Activated T-cell treated with anti-CD3 and anti-CD28 coated beads, Interleukin-2, amount 50 U/mL, for 24 hours (primary cell): Measurements from ENCODE around the gene DNAJC4.
"Not testable (repeated sequence)": the region's sequence is repeated elsewhere in the genome, so short reads cannot be mapped to it uniquely, and the experiment has no call there.

Experiments
- DNase-seq: peaks from one replicate; pipeline ENCODE4 v3.0.0-alpha.2; 2020
- H3K27ac Mint-ChIP-seq: 2 replicates; pipeline ENCODE4 v1.8.0; 2020; ENCODE audit warnings: mild to moderate bottlenecking, mixed read lengths
- H3K27me3 Mint-ChIP-seq: 2 replicates; pipeline ENCODE4 v1.8.0; 2020; ENCODE audit warnings: mixed read lengths
- H3K36me3 Mint-ChIP-seq: 2 replicates; pipeline ENCODE4 v1.8.0; 2020; ENCODE audit warnings: low read depth, mixed read lengths
- H3K4me1 Mint-ChIP-seq: 2 replicates; pipeline ENCODE4 v1.8.0; 2020; ENCODE audit warnings: low read depth, mixed read lengths
- H3K4me3 Mint-ChIP-seq: 2 replicates; pipeline ENCODE4 v1.8.0; 2020; ENCODE audit warnings: mild to moderate bottlenecking, moderate library complexity, mixed read lengths
- H3K9me3 Mint-ChIP-seq: 2 replicates; pipeline ENCODE4 v1.8.0; 2020; ENCODE audit warnings: mixed read lengths

The DNAJC4 gene

DNA sequence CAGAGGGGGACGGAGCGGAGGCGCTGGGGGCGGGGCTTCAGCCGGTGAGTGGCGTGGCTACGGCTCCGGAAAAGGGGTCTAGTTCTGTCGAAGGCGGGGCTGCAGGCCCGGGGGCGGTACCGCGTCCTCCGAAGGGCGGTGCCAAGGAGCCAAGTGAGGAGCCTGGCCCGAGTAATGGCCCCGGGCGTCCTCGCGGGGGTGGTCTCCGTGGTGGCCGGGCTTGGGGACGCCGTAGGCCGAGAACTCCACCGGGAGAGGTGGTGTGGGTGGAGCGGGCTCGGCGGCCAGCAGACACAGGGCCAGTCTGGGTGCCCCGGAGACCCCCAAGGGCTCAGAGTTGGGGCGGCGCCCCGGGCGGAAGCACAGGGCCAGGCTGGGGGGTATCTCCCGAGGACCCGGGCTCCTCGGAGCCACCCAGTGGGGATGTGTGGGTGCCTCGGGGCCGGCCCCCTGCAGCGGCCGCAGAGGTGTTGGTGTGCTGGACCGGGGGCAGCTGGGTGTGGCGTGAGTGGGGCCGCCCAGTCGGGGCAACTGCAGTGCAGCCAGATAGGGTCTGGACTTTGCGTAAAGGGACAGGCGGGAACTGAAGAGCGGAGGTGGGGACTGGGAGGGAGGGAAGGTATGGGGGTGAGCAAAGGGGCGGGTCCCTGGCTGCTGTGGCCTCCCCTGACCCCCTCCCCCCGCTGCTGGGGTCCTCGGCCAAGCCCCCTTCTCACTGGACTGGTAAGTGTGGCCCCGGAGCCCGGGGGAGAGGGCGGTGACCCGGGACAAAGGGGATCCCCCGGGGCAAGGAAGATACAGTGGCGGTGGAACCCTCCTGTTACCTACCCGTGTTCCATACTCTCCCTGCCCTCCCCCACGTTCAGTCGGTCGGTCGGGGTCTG, 11.4 kb downstream of the DNAJC4 start:
- no peak for DNase-seq

DNA sequence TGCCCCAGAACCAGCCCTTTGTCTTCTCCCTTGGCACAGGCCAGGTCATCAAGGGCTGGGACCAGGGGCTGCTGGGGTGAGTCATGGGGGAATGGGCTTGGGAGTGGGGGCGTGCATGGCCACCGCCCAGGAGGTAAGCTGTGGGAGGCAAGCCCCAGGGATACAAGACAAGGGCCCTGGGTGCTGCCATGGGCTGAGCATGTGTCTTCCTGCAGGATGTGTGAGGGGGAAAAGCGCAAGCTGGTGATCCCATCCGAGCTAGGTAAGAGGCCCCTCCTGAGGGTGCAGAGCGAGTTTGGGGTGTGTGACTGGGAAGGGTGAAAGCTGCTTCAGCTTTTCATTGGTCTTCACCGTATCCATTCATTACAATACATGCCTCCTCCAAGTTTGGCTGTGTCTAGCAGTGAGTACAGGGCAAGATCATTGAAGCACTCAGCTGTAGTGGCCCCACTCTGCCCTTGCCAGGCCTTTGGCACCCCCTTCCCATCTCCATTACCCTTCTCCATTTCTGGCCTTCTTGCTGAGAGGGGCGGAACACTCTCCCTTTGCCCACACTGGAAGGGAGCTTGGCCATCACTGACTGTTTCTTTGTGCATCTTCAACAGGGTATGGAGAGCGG, 13.0 kb downstream of the DNAJC4 start:
- Mint-ChIP-seq H3K4me1 (peaks cover 51% of the 10 kb centered on the region), H3K27me3 (no peaks in the 10 kb centered on the region)

More for the DNA sequence above, 11.4 kb downstream of the DNAJC4 start:
- Mint-ChIP-seq H3K27me3 (no peaks in the 10 kb centered on the region), H3K27ac (peak overlapping the region; percentile 98), H3K4me3 (peak overlapping the region; percentile 91), H3K4me1 (peaks cover 46% of the 10 kb centered on the region), H3K9me3 (no peaks in the 10 kb centered on the region), H3K36me3 (peaks cover 80% of the 10 kb centered on the region)

DNA sequence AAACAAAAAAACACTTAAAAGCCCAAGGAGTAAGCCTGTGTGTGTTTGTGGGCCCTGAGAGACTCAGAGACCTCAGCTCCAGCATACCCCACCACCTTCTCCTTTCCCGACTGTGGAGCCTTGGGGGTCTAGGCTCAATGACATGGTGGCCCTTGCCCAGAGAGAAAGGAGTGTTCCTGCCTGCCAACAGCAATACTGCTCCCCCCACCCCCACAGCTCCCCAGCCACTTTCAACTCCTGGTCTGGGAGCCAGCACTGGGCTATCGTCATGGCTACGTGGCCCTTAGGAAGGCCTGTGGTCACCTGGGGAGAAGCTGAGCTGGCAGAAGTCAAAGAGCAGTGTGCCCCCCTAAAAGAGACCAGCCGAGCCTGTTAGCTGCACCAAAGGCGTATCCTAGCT, 13.8 kb downstream of the DNAJC4 start:
- H3K9me3 Mint-ChIP-seq: no peaks in the 10 kb centered on the region
- H3K4me3 Mint-ChIP-seq: peak overlapping the region; percentile 95
- peak overlapping the region; percentile 91 for H3K27ac Mint-ChIP-seq
- H3K4me1 Mint-ChIP-seq: peaks cover 45% of the 10 kb centered on the region
- no peak for DNase-seq
- peaks cover 56% of the 10 kb centered on the region for H3K36me3 Mint-ChIP-seq
- H3K27me3 Mint-ChIP-seq: no peaks in the 10 kb centered on the region

More for the DNA sequence above, 13.0 kb downstream of the DNAJC4 start:
- Mint-ChIP-seq H3K36me3 (peaks cover 63% of the 10 kb centered on the region), H3K4me3 (peak overlapping the region; percentile 91), H3K9me3 (no peaks in the 10 kb centered on the region), H3K27ac (peak overlapping the region; percentile 91)
- no peak for DNase-seq

DNA sequence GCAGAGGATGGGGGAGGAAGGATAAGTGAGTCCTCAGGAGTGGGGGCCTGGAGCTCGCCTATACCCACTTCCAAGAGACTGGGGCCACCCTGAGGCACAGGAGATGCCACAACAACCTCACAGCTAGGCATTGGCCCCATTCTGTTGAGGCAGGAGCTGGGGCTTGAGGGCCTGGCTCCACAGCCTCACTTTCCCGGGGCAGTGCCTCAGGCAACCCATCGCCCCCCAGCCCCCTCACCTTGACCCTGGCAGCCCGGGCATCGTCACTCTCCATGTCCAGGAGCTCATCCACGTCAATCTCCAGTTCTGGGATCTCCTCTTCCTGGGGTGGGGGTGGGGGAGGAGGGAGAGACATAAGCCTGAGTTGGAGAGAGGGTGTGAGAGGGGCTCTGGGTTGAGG, 14.6 kb downstream of the DNAJC4 start:
- Mint-ChIP-seq H3K4me1 (peaks cover 41% of the 10 kb centered on the region), H3K36me3 (peaks cover 49% of the 10 kb centered on the region), H3K27ac (peak overlapping the region; percentile 98), H3K27me3 (no peaks in the 10 kb centered on the region), H3K4me3 (peak overlapping the region; percentile 95), H3K9me3 (no peaks in the 10 kb centered on the region)
- DNase-seq: no peak

DNA sequence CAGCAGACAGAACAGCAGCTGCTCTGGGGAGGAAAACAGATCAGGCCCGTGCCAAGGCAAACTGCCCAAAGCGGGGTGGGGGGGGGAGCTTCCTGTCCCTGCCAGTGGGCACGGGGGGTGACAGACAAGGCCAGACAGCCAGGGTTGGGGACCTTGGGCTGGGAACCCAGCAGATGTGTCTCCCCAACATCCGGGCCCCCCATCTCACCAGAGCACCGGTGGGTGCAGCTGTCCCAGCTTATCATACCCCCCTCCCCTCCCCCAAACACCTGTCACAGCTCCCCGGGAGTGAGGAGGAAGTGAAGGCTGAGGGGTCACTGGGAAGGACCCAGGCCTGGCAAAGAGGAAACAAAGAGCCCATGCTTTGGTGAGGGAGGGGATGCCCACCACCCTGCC, 15.1 kb downstream of the DNAJC4 start:
- no peaks in the 10 kb centered on the region for H3K9me3 Mint-ChIP-seq
- H3K27me3 Mint-ChIP-seq: no peaks in the 10 kb centered on the region
- DNase-seq: peak; percentile 59
- H3K4me1 Mint-ChIP-seq: peaks cover 40% of the 10 kb centered on the region
- peak overlapping the region; percentile 95 for H3K4me3 Mint-ChIP-seq
- H3K36me3 Mint-ChIP-seq: peaks cover 45% of the 10 kb centered on the region
- peak overlapping the region; percentile 98 for H3K27ac Mint-ChIP-seq

DNA sequence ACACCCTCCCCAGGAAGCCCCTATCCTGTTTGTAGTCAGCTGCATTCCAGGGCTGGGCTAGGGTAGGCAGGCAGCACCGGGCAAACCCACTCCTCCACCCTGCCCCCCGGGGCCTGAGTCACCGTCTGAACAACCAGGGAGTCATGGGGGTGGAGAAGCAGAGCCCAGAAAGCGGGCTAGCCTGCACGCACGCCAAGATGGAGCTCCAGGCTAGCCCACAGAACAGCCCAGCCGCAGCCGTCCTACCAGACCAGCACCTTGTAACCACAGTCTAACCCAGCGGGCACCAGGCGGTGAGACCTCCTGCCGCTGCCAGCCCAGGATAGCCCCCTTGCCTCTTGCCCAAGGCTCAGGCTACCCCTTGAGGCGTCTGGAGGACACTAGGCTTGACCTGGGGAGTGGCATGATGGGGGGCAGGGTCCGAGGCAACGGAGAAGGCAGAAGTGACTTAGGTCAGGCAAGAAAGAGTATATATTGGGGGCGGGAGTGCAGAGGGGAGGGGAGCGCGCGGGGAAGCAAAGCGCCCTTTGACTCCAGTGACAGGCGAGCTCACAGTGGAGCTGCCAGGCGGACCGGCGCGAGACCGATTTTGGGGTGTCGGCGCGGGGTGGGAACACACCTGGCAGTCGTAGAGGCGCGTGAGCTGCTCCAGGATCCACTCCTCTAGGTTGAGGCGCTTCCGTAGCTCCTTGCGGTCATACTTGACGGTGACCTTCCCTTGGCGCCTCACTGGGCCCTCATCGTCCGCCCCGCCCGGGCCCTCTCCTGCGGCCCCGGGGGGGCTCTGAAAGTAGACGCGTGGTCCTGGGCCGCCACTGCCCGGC, 15.7 kb downstream of the DNAJC4 start:
- H3K27ac Mint-ChIP-seq: peak overlapping the region; percentile 98

DNA sequence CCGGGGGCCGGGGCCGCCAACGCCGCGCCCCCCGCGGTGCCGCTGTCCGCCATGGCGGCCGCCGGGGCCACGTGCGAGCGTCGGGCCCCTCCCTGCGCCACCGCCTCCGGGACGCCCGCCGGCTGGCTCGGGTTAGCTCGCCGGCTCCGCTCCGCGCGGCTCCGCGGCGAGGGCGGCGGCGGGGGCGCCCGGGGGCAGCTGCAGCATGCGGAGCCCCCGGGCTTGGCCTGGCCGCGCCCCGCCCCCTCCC, 16.2 kb downstream of the DNAJC4 start:
- not testable (repeated sequence) for H3K27me3 Mint-ChIP-seq, DNase-seq, H3K9me3 Mint-ChIP-seq
- Mint-ChIP-seq H3K36me3 (peaks cover 41% of the 10 kb centered on the region), H3K4me3 (peak overlapping the region; percentile 82), H3K4me1 (peaks cover 40% of the 10 kb centered on the region), H3K27ac (peak overlapping the region; percentile 82)

More for the DNA sequence above, 15.7 kb downstream of the DNAJC4 start:
- Mint-ChIP-seq H3K9me3 (no peaks in the 10 kb centered on the region), H3K27me3 (no peaks in the 10 kb centered on the region), H3K4me1 (peaks cover 40% of the 10 kb centered on the region), H3K36me3 (peaks cover 42% of the 10 kb centered on the region), H3K4me3 (peak overlapping the region; percentile 95)
- DNase-seq: peak; percentile 86

DNA sequence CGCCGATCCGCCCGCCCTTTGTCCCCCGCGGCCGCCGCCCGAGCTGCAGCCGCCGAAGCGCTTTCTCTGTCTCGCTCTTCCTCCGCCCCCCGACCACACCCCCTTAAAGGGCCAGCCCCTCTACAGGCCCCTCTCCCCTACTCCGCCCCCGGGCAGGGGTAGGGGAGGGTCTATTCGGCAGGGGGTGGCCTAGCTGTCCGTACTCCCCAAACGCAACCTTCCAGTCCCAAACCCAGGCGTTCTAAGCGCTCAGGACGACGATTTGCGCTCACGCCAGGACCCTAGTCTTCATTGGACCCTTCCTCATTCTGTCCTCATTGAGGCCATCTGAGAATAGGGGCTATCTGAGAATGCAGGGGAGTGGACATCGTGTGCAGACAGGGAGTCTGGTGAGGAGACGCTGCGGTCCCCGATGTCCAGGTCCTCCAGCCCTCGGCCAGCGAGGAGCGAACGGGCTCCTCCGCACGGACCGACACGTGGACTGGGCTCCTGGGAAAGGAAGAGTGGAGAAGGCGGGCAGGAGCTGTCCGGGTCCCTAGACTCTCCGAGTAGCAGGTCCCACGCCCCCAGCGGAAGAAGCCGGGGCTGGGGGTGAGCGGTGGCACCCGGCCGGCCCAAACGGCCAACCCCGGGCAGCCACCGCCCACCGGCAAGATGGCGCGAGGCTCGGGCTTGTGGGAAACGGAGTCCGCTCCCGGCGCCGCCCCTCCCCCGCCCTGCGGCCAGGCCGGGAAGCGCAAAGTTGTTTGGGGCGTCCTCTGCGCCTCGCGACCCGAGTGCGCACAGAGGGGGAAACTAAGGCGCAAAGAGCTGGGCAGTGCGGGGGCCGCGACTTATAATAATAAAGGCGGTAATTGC, 16.8 kb downstream of the DNAJC4 start, which contains the start of gene PPP1R14B:
TSS of gene PPP1R14B (minus strand) at position 73 of the 858 bp plus-strand sequence. CDS start 270 bp downstream, outside the sequence.
- Mint-ChIP-seq H3K4me3 (peak within 1 kb of the TSS; percentile 95), H3K27ac (peak within 1 kb of the TSS; percentile 98), H3K36me3 (peaks cover 40% of the 10 kb centered on the region), H3K9me3 (no peaks in the 10 kb centered on the region), H3K4me1 (peaks cover 44% of the 10 kb centered on the region), H3K27me3 (no peaks in the 10 kb centered on the region)
- peak; percentile 88 for DNase-seq

DNA sequence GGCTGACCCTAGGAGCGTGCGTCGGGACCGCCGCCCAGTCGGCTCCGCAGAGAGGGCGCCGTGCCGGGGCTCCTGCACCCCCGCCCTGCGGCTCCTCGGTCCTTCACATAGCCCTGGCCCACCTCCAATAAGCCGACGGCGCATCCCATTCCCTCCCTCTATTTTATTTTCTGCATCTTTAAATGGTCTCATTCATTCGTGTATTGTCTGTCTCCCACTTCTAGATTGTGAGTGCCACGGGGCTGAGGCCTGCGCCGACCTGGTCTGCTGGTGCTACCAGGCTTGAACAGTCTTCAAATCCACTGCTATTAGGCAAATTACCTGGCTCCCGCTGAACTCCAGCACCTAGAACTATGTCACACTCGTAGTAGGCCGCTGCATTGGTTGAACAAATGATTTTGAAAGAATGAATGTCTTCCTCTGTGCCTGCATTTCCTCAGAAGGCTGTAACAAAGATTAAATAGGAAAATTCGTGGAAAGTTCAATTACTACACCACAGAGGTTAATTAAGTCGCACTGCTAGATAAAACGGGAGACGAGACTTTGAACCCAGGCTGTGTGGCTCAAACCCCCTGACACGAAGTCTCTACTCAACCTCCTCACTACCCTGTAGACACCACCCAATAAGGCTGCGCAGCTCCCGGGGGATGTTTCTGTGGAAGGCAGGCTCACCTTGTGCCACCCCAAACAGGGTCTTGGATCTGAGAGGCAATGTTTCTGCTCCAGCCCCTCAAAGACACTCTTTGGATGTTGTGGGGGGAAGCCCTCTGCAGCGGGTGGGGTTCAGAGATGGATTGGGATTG, 17.6 kb downstream of the DNAJC4 start:
- Mint-ChIP-seq H3K9me3 (no peaks in the 10 kb centered on the region), H3K4me1 (peaks cover 39% of the 10 kb centered on the region), H3K4me3 (peak overlapping the region; percentile 64), H3K27ac (no peak overlapping the region), H3K36me3 (peaks cover 32% of the 10 kb centered on the region), H3K27me3 (no peaks in the 10 kb centered on the region)
- DNase-seq: no peak

DNA sequence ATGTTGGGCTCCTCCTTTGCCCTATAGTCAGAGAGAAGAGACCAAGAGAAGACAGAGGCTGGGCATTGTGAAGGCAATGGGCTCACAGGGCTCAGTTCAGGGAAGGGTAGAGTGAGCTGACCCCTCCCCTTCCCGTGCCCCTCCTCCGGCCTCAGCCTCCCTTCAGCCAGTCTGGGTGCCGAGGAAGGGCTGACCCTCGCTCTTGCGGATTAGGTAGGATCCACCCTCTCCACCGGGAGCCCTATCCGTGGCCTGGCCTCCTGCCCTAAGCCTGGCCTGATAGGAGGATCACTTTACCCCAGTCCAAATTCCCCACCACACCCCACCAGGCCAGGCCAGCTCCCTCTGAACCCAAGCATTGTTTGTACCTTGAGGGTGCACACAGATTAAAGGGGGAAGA, 18.2 kb downstream of the DNAJC4 start:
- DNase-seq: no peak
- H3K4me1 Mint-ChIP-seq: peaks cover 32% of the 10 kb centered on the region
- H3K36me3 Mint-ChIP-seq: peaks cover 26% of the 10 kb centered on the region
- no peak overlapping the region for H3K27ac Mint-ChIP-seq
- H3K9me3 Mint-ChIP-seq: no peaks in the 10 kb centered on the region
- H3K4me3 Mint-ChIP-seq: no peak overlapping the region
- H3K27me3 Mint-ChIP-seq: no peaks in the 10 kb centered on the region

DNA sequence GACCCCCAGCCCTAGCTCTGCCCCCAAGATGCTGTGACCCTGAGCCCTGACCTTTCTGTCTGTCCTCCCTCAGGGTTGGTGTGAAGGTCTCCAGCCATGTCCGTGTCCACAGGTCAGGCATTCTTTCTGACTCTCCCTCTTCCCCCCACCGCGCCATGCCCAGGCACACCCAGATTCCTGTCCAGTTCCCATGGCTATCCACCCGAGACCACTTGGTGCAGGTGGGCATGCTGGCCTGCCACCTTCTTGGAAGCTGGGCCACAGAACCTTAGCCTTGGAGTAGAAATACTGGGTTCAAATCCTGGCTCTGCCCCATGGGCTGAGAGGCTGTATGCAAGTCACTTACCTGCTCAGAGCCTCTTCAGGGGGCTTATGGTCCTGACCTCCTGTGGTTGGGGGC, 18.7 kb downstream of the DNAJC4 start:
- no peak overlapping the region for H3K27ac Mint-ChIP-seq
- peaks cover 21% of the 10 kb centered on the region for H3K36me3 Mint-ChIP-seq
- H3K27me3 Mint-ChIP-seq: no peaks in the 10 kb centered on the region
- H3K9me3 Mint-ChIP-seq: no peaks in the 10 kb centered on the region
- H3K4me3 Mint-ChIP-seq: no peak overlapping the region
- H3K4me1 Mint-ChIP-seq: peaks cover 28% of the 10 kb centered on the region
- DNase-seq: no peak

DNA sequence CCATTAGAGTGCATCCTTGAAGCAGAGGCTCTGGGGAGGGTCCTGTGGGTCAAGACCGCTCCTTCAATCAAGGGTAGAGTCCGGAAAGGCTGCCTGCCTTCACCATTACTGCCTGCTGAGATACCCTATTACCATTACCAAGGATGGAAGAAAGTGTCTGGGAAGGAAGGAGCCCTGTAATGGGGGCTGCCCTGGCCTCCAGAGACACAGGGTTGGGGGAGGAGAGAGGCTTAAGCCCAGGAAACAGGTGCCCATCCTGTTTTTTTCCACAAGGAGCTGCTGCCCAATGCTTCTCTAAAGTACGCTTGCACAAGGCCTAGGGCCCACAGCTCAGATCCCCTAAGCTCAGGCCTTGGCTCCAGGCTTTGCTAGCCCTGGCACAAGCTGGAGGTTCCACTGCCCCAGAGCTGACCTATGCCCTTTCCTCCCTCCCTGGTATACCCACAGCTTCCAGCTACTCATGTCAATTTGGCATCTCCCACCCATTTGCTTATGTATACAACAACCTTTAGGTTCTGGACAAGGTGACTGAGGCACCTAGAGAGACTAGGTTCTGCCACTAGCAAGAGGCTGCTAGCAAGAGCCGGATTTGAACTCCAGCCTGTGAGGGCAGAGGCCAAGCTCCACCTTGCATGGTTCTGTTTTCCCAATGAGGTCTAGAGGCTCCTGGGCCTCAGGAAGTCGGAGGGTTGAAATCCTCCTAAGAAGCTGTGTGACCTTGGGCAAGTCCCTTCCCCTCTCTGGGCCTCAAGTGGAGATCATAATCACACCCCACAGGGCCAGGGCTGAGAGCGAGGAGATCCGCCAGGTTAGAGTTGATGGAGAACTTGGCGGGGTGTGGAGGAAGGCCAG, 19.4 kb downstream of the DNAJC4 start:
- H3K4me1 Mint-ChIP-seq: peaks cover 24% of the 10 kb centered on the region

More for the DNA sequence above, 19.4 kb downstream of the DNAJC4 start:
- Mint-ChIP-seq H3K27ac (no peak overlapping the region), H3K9me3 (no peaks in the 10 kb centered on the region), H3K36me3 (peaks cover 15% of the 10 kb centered on the region), H3K27me3 (no peaks in the 10 kb centered on the region), H3K4me3 (peak overlapping the region; percentile 6)
- no peak for DNase-seq
